Mesendoderm (in vitro differentiated cells): ENCODE results near the gene TPBGL.

Experiments
- DNase-seq: peaks from one replicate; pipeline ENCODE4 v3.0.0; 2013
- H2AK5ac ChIP-seq: 2 replicates; pipeline ENCODE4 v1.6.1; 2013; ENCODE audit warnings: low read length, inconsistent platforms
- H2BK120ac ChIP-seq: 2 replicates; pipeline ENCODE4 v1.6.1; 2013; ENCODE audit warnings: low read depth, mild to moderate bottlenecking, low read length, moderate library complexity, mixed read lengths
- H2BK15ac ChIP-seq: replicated peaks from 2 replicates; pipeline ENCODE4 v1.6.1; 2013; ENCODE audit warnings: low read depth, mild to moderate bottlenecking, moderate library complexity
- H2BK5ac ChIP-seq: 2 replicates; pipeline ENCODE4 v1.6.1; 2013; ENCODE audit warnings: low read length, inconsistent platforms
- H3K18ac ChIP-seq: 2 replicates; pipeline ENCODE4 v1.6.1; 2013; ENCODE audit warnings: mild to moderate bottlenecking, low read length, mixed read lengths
- H3K23ac ChIP-seq: one replicate; pipeline ENCODE4 v1.6.1; 2013; ENCODE audit warnings: low read length
- H3K27ac ChIP-seq: 2 replicates; pipeline ENCODE4 v1.5.1; 2013; ENCODE audit warnings: low read depth, mild to moderate bottlenecking, inconsistent platforms, low read length, moderate library complexity
- H3K27me3 ChIP-seq: 2 replicates; pipeline ENCODE4 v1.6.1; 2013; ENCODE audit warnings: low read length, control low read depth, mild to moderate bottlenecking, inconsistent platforms; ENCODE audit not compliant: insufficient read depth, poor library complexity
- H3K36me3 ChIP-seq: 2 replicates; pipeline ENCODE4 v1.6.1; 2013; ENCODE audit warnings: low read length, inconsistent platforms; ENCODE audit not compliant: control insufficient read depth, insufficient read depth
- H3K4ac ChIP-seq: one replicate; pipeline ENCODE4 v1.6.1; 2013; ENCODE audit warnings: low read depth, mild to moderate bottlenecking, low read length, moderate library complexity
- H3K4me1 ChIP-seq: 2 replicates; pipeline ENCODE4 v1.6.1; 2013; ENCODE audit warnings: low read depth, low read length, inconsistent platforms; ENCODE audit not compliant: control insufficient read depth
- H3K4me2 ChIP-seq: 2 replicates; pipeline ENCODE4 v1.6.1; 2013; ENCODE audit warnings: low read length
- H3K4me3 ChIP-seq: 2 replicates; pipeline ENCODE4 v1.5.1; 2013; ENCODE audit warnings: mild to moderate bottlenecking, low read length
- H3K56ac ChIP-seq: one replicate; pipeline ENCODE4 v1.6.1; 2013; ENCODE audit warnings: low read length
- H3K79me1 ChIP-seq: 2 replicates; pipeline ENCODE4 v1.6.1; 2013; ENCODE audit warnings: low read length, inconsistent platforms
- H3K79me2 ChIP-seq: 2 replicates; pipeline ENCODE4 v1.6.1; 2013; ENCODE audit warnings: mild to moderate bottlenecking, low read length; ENCODE audit not compliant: control insufficient read depth, insufficient read depth
- H3K9ac ChIP-seq: 2 replicates; pipeline ENCODE4 v1.6.1; 2013; ENCODE audit warnings: low read length, inconsistent platforms
- H4K5ac ChIP-seq: one replicate; pipeline ENCODE4 v1.6.1; 2013; ENCODE audit warnings: low read length
- H4K8ac ChIP-seq: one replicate; pipeline ENCODE4 v1.6.1; 2013; ENCODE audit warnings: low read depth, mild to moderate bottlenecking, control low read depth, low read length, moderate library complexity
- WGBS: extraction: QIAGEN DNeasy Blood & Tissue Kit; methylation state at CpG from one replicate; pipeline ENCODE4 v1.1.7; 2013; ENCODE audit warnings: low lambda C conversion rate, missing lambda C conversion rate; ENCODE audit not compliant: insufficient coverage; ENCODE audit errors: extremely low coverage; 5-methylcytosine and 5-hydroxymethylcytosine counted together

TPBGL gene

GRCh38 chr11:75195167-75195962 lies 45.2 kb upstream of the TPBGL start:
- Histone ChIP-seq H2AK5ac (no peak overlapping the region), H3K4ac (no peak overlapping the region), H3K9ac (no peak overlapping the region), H3K4me1 (no peaks in the 10 kb centered on the region), H3K23ac (no peak overlapping the region), H3K79me1 (no peaks in the 10 kb centered on the region), H3K4me3 (no peak overlapping the region), H4K5ac (no peak overlapping the region), H2BK15ac (no peak overlapping the region), H2BK120ac (no peak overlapping the region), H2BK5ac (no peak overlapping the region), H3K79me2 (no peaks in the 10 kb centered on the region), H3K36me3 (no peaks in the 10 kb centered on the region), H4K8ac (no peak overlapping the region), H3K18ac (no peak overlapping the region), H3K27me3 (no peaks in the 10 kb centered on the region), H3K4me2 (no peak overlapping the region), H3K27ac (no peak overlapping the region), H3K56ac (no peak overlapping the region)
- no peak for DNase-seq
- WGBS: no CpG with 5 or more reads among the region's 7 CpGs

- no CpG with 5 or more reads among the region's 8 CpGs for WGBS
- Histone ChIP-seq H3K56ac (no peak overlapping the region), H3K9ac (no peak overlapping the region), H3K4me2 (no peak overlapping the region), H2BK15ac (no peak overlapping the region), H2AK5ac (no peak overlapping the region), H3K79me1 (no peaks in the 10 kb centered on the region), H3K23ac (no peak overlapping the region), H4K8ac (no peak overlapping the region), H3K4me1 (peaks cover 2% of the 10 kb centered on the region), H3K27ac (no peak overlapping the region), H3K79me2 (no peaks in the 10 kb centered on the region), H3K18ac (no peak overlapping the region), H3K27me3 (no peaks in the 10 kb centered on the region), H3K4ac (no peak overlapping the region), H2BK120ac (no peak overlapping the region), H4K5ac (no peak overlapping the region), H2BK5ac (no peak overlapping the region), H3K36me3 (no peaks in the 10 kb centered on the region), H3K4me3 (no peak overlapping the region)
- no peak for DNase-seq
Observed at GRCh38 chr11:75196426-75196825, 44.1 kb upstream of the TPBGL start.

GRCh38 chr11:75197512-75198277 lies 42.9 kb upstream of the TPBGL start:
- no peak overlapping the region for H3K18ac ChIP-seq
- H3K4me3 ChIP-seq: no peak overlapping the region
- H3K4ac ChIP-seq: no peak overlapping the region
- H3K27ac ChIP-seq: no peak overlapping the region
- H3K4me1 ChIP-seq: peaks cover 11% of the 10 kb centered on the region
- H3K4me2 ChIP-seq: no peak overlapping the region
- H2BK15ac ChIP-seq: no peak overlapping the region
- H3K9ac ChIP-seq: no peak overlapping the region
- H2AK5ac ChIP-seq: no peak overlapping the region
- WGBS: no CpG with 5 or more reads among the region's 4 CpGs
- no peak for DNase-seq
- no peak overlapping the region for H2BK5ac ChIP-seq
- H2BK120ac ChIP-seq: no peak overlapping the region
- H3K79me1 ChIP-seq: no peaks in the 10 kb centered on the region
- no peak overlapping the region for H3K56ac ChIP-seq
- H3K27me3 ChIP-seq: no peaks in the 10 kb centered on the region
- H4K5ac ChIP-seq: no peak overlapping the region
- H3K79me2 ChIP-seq: no peaks in the 10 kb centered on the region
- no peaks in the 10 kb centered on the region for H3K36me3 ChIP-seq
- no peak overlapping the region for H4K8ac ChIP-seq
- no peak overlapping the region for H3K23ac ChIP-seq

DNA sequence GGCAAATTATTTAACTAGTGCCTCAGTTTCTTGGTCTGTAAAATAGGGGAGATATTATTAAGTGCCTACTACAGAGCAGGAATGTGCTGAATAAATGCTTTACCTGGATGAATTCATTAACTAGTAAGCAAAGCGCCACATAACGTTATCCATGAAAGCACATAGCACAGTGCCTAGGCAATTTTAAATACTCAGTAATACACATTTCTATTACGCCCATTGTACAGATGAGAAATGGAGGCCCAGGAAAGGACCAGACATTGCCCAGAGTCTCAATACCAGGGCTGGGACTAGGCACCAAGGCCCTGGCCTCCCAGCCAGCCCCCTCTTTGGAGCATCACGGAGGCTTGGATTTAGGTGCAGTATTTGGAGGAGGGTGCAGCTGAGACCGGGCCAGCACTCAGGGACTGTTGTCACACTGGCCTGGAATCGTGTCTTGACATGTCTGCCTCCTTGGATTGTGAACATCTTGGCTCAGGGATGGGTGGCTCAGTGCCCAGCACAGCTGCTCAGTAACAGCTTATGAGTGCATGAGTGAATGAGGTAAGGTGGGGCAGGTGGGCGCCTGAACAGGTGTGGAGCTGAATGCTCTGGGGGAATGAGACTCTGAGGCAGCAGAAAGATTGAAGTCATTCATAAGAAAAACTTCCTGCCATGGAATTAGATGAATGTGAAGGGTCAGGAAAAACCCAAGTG lies 42.1 kb upstream of the TPBGL start:
- no peaks in the 10 kb centered on the region for H3K27me3 ChIP-seq
- H3K18ac ChIP-seq: no peak overlapping the region
- no peak overlapping the region for H3K4me3 ChIP-seq
- no peak overlapping the region for H3K9ac ChIP-seq
- no peak overlapping the region for H3K27ac ChIP-seq
- DNase-seq: no peak
- H2BK5ac ChIP-seq: no peak overlapping the region
- H3K79me1 ChIP-seq: no peaks in the 10 kb centered on the region
- H4K5ac ChIP-seq: no peak overlapping the region
- no peak overlapping the region for H4K8ac ChIP-seq
- WGBS: no CpG with 5 or more reads among the region's 7 CpGs
- peaks cover 11% of the 10 kb centered on the region for H3K4me1 ChIP-seq
- H3K4ac ChIP-seq: no peak overlapping the region
- H2AK5ac ChIP-seq: no peak overlapping the region
- no peak overlapping the region for H3K56ac ChIP-seq
- H3K79me2 ChIP-seq: no peaks in the 10 kb centered on the region
- no peaks in the 10 kb centered on the region for H3K36me3 ChIP-seq
- no peak overlapping the region for H2BK120ac ChIP-seq
- H3K4me2 ChIP-seq: no peak overlapping the region
- H2BK15ac ChIP-seq: no peak overlapping the region
- no peak overlapping the region for H3K23ac ChIP-seq

DNA sequence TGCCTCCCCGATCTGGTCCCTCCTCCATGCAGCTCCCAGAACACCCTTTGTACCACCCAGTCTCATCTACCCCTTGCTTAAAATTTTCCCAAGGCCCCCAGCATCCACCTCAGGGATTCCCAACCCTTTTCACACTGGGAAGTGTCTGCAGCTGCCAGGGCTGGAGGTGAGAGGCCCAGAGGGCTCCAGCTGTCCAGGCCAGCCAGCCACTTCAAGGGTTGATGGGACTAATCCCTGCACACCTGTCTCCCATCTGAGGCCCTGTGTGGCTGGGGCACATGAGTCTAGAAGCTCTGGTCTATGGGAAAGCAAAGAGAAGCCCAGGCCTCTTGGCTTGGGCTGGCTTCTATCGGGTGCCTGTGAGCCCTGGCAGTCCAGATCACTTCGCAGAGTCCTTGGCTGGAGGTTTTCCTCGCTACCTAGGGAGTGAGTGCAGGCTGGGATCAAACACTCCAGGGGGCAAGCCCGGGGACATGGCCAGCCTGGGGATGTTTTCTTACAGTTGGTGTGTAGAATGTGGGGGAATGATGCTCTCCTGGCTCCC lies 41.1 kb upstream of the TPBGL start:
- H3K4me3 ChIP-seq: no peak overlapping the region
- no peaks in the 10 kb centered on the region for H3K79me2 ChIP-seq
- H3K23ac ChIP-seq: no peak overlapping the region
- H3K79me1 ChIP-seq: no peaks in the 10 kb centered on the region
- no peak overlapping the region for H2AK5ac ChIP-seq
- H3K56ac ChIP-seq: no peak overlapping the region
- no peak overlapping the region for H4K5ac ChIP-seq
- DNase-seq: no peak
- no peak overlapping the region for H4K8ac ChIP-seq
- no peaks in the 10 kb centered on the region for H3K27me3 ChIP-seq
- H2BK5ac ChIP-seq: no peak overlapping the region
- H3K4me1 ChIP-seq: peaks cover 11% of the 10 kb centered on the region
- no peak overlapping the region for H3K9ac ChIP-seq
- H2BK15ac ChIP-seq: no peak overlapping the region
- no peak overlapping the region for H2BK120ac ChIP-seq
- no peaks in the 10 kb centered on the region for H3K36me3 ChIP-seq
- no CpG with 5 or more reads among the region's 5 CpGs for WGBS
- H3K4me2 ChIP-seq: no peak overlapping the region
- H3K18ac ChIP-seq: no peak overlapping the region
- no peak overlapping the region for H3K27ac ChIP-seq
- no peak overlapping the region for H3K4ac ChIP-seq
